NT2/D1 (cell line): ENCODE data around the gene ANKRD18B.
"Not testable (repeated sequence)": the region's sequence is repeated elsewhere in the genome, so short reads cannot be mapped to it uniquely, and the experiment has no call there.

ENCODE experiments used
- SUZ12 ChIP-seq: IDR thresholded peaks from 2 replicates; pipeline ENCODE4 v1.6.1; 2011; ENCODE audit not compliant: insufficient read length, insufficient read depth; ENCODE audit errors: extremely low read depth
- YY1 ChIP-seq: IDR thresholded peaks from 2 replicates; pipeline ENCODE4 v1.6.1; 2011; ENCODE audit not compliant: insufficient read length, insufficient read depth
- ZNF274 ChIP-seq: IDR thresholded peaks from 2 replicates; pipeline ENCODE4 v1.6.1; 2011; ENCODE audit warnings: mild to moderate bottlenecking, low read depth, low read length

DNA sequence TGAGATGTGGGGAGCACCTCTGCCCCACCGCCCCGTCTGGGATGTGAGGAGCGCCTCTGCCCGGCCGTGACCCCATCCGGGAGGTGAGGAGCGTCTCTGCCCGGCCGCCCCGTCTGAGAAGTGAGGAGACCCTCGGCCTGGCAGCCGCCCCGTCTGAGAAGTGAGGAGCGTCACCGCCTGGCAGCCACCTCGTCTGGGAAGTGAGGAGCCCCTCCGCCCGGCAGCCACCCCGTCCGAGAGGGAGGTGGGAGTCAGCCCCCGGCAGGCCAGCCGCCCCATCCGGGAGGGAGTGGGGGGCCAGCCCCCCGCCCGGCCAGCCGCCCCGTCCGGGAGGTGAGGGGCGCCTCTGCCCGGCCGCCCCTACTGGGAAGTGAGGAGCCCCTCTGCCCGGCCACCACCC, 76.9 kb downstream of the ANKRD18B start:
- TF ChIP-seq YY1, ZNF274, SUZ12: not testable (repeated sequence)
